Adrenal gland (tissue), 5 donors: ENCODE results near the gene ZSWIM6.

ENCODE experiments used
- POLR2A ChIP-seq, 2 donors: fragments of 450-650 bp; IDR thresholded peaks; one replicate each; pipeline ENCODE4 v1.6.1; 2017; ENCODE audit warnings: antibody characterized with exemption in 2 of 2, mild to moderate bottlenecking in 2 of 2, moderate library complexity in 1 of 2
- TF ChIP-seq, protein P1 (sequence below), 6 experiments: fragments of 450-650 bp in 4 of 6; fragments of 200-600 bp in 2 of 6; sonication (generic) in 1 of 6; IDR thresholded peaks; 1 replicate in 5 of 6; 2 replicates in 1 of 6; pipeline versions ENCODE4 v1.5.1 to v1.8.0; 2016 to 2021; ENCODE audit warnings: antibody characterized with exemption in 6 of 6, mild to moderate bottlenecking in 2 of 6, moderate library complexity in 1 of 6
- donor health status: DM: no; HTN: no; CAD: no.

DNA sequence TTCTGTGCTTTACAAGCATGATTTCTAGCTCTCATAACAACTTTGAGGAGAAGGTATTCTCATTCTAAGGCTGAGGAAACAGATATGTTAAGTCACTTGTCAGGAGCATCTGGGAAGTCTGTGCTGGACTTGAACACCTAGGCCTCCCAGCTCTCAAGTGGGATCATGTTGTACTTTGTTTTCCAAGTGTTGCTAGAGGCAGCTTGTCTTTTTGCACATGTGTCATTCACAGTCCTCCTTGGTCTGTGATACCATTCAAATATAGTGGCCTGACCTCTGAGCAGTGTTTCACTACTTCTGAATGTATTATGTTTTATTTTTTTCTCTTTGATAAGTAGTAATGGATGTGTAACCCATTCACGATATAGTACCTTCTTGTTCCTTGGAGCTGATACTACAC lies 21.2 kb downstream of the ZSWIM6 start:
- TF ChIP-seq POLR2A (IDR thresholded peaks at IDR 0.05) = no peak
- TF ChIP-seq, protein P1, sequence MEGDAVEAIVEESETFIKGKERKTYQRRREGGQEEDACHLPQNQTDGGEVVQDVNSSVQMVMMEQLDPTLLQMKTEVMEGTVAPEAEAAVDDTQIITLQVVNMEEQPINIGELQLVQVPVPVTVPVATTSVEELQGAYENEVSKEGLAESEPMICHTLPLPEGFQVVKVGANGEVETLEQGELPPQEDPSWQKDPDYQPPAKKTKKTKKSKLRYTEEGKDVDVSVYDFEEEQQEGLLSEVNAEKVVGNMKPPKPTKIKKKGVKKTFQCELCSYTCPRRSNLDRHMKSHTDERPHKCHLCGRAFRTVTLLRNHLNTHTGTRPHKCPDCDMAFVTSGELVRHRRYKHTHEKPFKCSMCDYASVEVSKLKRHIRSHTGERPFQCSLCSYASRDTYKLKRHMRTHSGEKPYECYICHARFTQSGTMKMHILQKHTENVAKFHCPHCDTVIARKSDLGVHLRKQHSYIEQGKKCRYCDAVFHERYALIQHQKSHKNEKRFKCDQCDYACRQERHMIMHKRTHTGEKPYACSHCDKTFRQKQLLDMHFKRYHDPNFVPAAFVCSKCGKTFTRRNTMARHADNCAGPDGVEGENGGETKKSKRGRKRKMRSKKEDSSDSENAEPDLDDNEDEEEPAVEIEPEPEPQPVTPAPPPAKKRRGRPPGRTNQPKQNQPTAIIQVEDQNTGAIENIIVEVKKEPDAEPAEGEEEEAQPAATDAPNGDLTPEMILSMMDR (IDR thresholded peaks at IDR 0.05) = no peak
